ENCODE results near the gene NDUFA7.

DNA sequence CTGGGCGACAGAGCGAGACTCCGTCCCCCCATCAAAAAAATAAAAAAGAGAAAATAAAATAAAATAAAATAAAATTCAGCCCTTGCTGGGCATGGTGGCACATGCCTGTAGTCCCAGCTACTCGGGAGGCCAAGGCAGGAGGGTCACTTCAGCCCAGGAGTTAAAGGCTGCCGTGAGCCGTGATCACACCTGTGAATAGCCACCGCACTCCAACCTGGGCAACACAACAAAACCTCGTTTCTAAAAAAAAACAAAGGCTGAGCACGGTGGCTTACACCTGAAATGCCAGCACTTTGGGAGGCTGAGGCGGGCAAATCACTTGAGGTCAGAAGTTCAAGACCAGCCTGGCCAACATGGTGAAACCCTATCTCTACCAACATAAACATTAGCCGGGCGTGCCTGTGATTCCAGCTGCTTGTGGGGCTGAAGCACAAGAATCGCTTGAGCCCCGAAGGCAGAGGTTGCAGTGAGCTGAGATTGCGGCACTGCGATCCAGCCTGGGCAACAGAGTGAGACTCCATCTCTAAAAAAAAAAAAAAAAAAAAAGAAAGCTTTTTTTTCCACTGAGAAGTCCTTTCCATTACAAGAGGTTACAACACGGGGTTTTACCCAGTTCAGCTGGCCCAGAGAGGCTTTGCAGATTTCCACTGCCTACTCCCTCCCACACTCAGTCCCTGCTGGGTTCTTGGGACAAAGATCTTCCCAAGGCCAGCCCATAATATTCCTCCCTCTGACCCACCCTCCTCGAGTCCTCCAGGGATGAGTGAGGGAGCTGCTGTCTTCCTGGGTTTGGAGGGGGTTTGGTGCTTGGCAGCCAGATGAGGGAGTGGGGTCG is 49.2 kb upstream of the NDUFA7 start:
- TF ChIP-seq POLR2A (IDR thresholded peaks at IDR 0.05) = no peak
- TF ChIP-seq, protein P1, sequence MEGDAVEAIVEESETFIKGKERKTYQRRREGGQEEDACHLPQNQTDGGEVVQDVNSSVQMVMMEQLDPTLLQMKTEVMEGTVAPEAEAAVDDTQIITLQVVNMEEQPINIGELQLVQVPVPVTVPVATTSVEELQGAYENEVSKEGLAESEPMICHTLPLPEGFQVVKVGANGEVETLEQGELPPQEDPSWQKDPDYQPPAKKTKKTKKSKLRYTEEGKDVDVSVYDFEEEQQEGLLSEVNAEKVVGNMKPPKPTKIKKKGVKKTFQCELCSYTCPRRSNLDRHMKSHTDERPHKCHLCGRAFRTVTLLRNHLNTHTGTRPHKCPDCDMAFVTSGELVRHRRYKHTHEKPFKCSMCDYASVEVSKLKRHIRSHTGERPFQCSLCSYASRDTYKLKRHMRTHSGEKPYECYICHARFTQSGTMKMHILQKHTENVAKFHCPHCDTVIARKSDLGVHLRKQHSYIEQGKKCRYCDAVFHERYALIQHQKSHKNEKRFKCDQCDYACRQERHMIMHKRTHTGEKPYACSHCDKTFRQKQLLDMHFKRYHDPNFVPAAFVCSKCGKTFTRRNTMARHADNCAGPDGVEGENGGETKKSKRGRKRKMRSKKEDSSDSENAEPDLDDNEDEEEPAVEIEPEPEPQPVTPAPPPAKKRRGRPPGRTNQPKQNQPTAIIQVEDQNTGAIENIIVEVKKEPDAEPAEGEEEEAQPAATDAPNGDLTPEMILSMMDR (IDR thresholded peaks at IDR 0.05) = no peak
